Gastrocnemius medialis (tissue), 4 donors: ENCODE results near the gene URI1. TPM values are rescaled to one million over a fixed set of nuclear protein-coding genes. Genes with fewer than 3 reads are reported as not detected.

Source experiments
- ATAC-seq, 2 donors: fragments of 150-250 bp; one replicate each; pipeline ENCODE4 v1.9.1; 2016
- DNase-seq, 2 donors: peaks; one replicate each; pipeline ENCODE4 v3.0.0-alpha.2; 2019
- H3K27ac ChIP-seq, 4 donors: fragments of 200-600 bp; sonication (generic); 1 replicate in 1 of 4; 2 replicates in 3 of 4; pipeline ENCODE4 v1.5.1; 2016 to 2018; ENCODE audit warnings: mild to moderate bottlenecking in 2 of 4, moderate library complexity in 1 of 4
- H3K27me3 ChIP-seq, 3 donors: fragments of 200-600 bp; sonication (generic) in 2 of 3; 1 replicate in 1 of 3; 2 replicates in 2 of 3; pipeline versions ENCODE4 v1.5.1 to v1.6.0; 2016 to 2019; ENCODE audit warnings: mild to moderate bottlenecking in 1 of 3, moderate library complexity in 1 of 3
- H3K36me3 ChIP-seq, 2 donors: fragments of 200-600 bp; sonication (generic) in 1 of 2; one replicate each; pipeline ENCODE4 v1.5.1; 2017 to 2018
- H3K4me1 ChIP-seq, 2 donors: fragments of 200-600 bp; sonication (generic) in 1 of 2; one replicate each; pipeline ENCODE4 v1.5.1; 2016 to 2017; ENCODE audit warnings: mild to moderate bottlenecking in 2 of 2
- H3K4me3 ChIP-seq, 4 donors: fragments of 200-600 bp; sonication (generic) in 3 of 4; 1 replicate in 1 of 4; 2 replicates in 3 of 4; pipeline ENCODE4 v1.5.1; 2016 to 2019; ENCODE audit warnings: mild to moderate bottlenecking in 2 of 4
- H3K9me3 ChIP-seq, 3 donors: fragments of 200-600 bp; sonication (generic) in 2 of 3; 1 replicate in 1 of 3; 2 replicates in 2 of 3; pipeline ENCODE4 v1.5.1; 2016 to 2019
- CTCF ChIP-seq, 5 experiments: fragments of 450-650 bp in 3 of 5; fragments of 200-600 bp in 2 of 5; sonication (generic) in 2 of 5; IDR thresholded peaks in 4 of 5; conservative IDR thresholded peaks in 1 of 5; 1 replicate in 4 of 5; 2 replicates in 1 of 5; pipeline ENCODE4 v1.5.1; 2016 to 2019; ENCODE audit warnings: antibody characterized with exemption in 5 of 5, mild to moderate bottlenecking in 3 of 5, moderate library complexity in 3 of 5
- POLR2A ChIP-seq, 2 donors: fragments of 450-650 bp; IDR thresholded peaks; one replicate each; pipeline ENCODE4 v1.6.1; 2017; ENCODE audit warnings: antibody characterized with exemption in 2 of 2, mild to moderate bottlenecking in 2 of 2, moderate library complexity in 2 of 2
- in situ Hi-C, 4 donors: fragments of 200-750 bp; cut with MboI; loops; one replicate each; pipeline versions ENCODE4 v1.15.0 to v1.8.0; 2017; ENCODE audit warnings: low sequenced_read_pairs in 4 of 4
- intact Hi-C: fragments of 100-400 bp; cut with DNase I; formaldehyde crosslinking; loops from one replicate; pipeline ENCODE4 v1.15.1; 2023; ENCODE audit warnings: low total_unique reads
- total RNA-seq, 4 donors: library from RNA; depleted of rRNA; stranded (reverse); fragments of >200 nt; gene quantifications; one replicate each; pipeline versions ENCODE4 v1.1.0 to v1.2.3, GENCODE V29; 2016

Gene URI1
- total RNA-seq, 4 donors from 2014 or later: 37.4 to 84.1 (median 59.2) TPM

GRCh38 chr19:30044273-30045248 lies 102.5 kb downstream of the URI1 start:
- no peak for ATAC-seq
- DNase-seq: no peak
- in situ Hi-C loops: no loop called here
- H3K9me3 ChIP-seq: no peaks in the 10 kb centered on the region
- intact Hi-C loops: no loop called here
- no peaks in the 10 kb centered on the region for H3K27me3 ChIP-seq
- H3K4me3 ChIP-seq: no peak overlapping the region
- H3K4me1 ChIP-seq: no peaks in the 10 kb centered on the region
- H3K36me3 ChIP-seq: no peaks in the 10 kb centered on the region
- H3K27ac ChIP-seq: no peak overlapping the region
- TF ChIP-seq POLR2A (IDR thresholded peaks at IDR 0.05): no peak
- TF ChIP-seq CTCF (IDR thresholded peaks at IDR 0.05 in 4 of 5, conservative IDR thresholded peaks at IDR 0.05 in 1 of 5): no peak

- Histone ChIP-seq H3K4me1 (no peaks in the 10 kb centered on the region), H3K9me3 (no peaks in the 10 kb centered on the region), H3K27me3 (no peaks in the 10 kb centered on the region), H3K27ac (no peak overlapping the region), H3K4me3 (no peak overlapping the region), H3K36me3 (no peaks in the 10 kb centered on the region)
- in situ Hi-C loops (no loop called here), intact Hi-C loops (no loop called here)
- TF ChIP-seq POLR2A (IDR thresholded peaks at IDR 0.05) (no peak), CTCF (IDR thresholded peaks at IDR 0.05 in 4 of 5, conservative IDR thresholded peaks at IDR 0.05 in 1 of 5) (no peak)
- ATAC-seq (no peak), DNase-seq (no peak)
Measured at GRCh38 chr19:30046522-30046921, 104.5 kb downstream of the URI1 start.

- in situ Hi-C loops (no loop called here), intact Hi-C loops (no loop called here)
- Histone ChIP-seq H3K27me3 (no peaks in the 10 kb centered on the region), H3K27ac (no peak overlapping the region), H3K4me3 (no peak overlapping the region), H3K4me1 (no peaks in the 10 kb centered on the region), H3K36me3 (no peaks in the 10 kb centered on the region), H3K9me3 (no peaks in the 10 kb centered on the region)
- TF ChIP-seq POLR2A (IDR thresholded peaks at IDR 0.05): no peak
- no peak for DNase-seq
- ATAC-seq: no peak
Measured at GRCh38 chr19:30047432-30047831, 105.4 kb downstream of the URI1 start.

GRCh38 chr19:30049226-30049625 lies 107.2 kb downstream of the URI1 start:
- TF ChIP-seq POLR2A (IDR thresholded peaks at IDR 0.05): no peak
- no peak for TF ChIP-seq CTCF (IDR thresholded peaks at IDR 0.05 in 4 of 5, conservative IDR thresholded peaks at IDR 0.05 in 1 of 5)
- DNase-seq (no peak), ATAC-seq (no peak)
- in situ Hi-C loops (no loop called here), intact Hi-C loops (no loop called here)
- Histone ChIP-seq H3K36me3 (no peaks in the 10 kb centered on the region), H3K4me1 (no peaks in the 10 kb centered on the region), H3K27ac (no peak overlapping the region), H3K27me3 (no peaks in the 10 kb centered on the region), H3K4me3 (no peak overlapping the region), H3K9me3 (no peaks in the 10 kb centered on the region)

- H3K4me3 ChIP-seq: no peak overlapping the region
- no peaks in the 10 kb centered on the region for H3K9me3 ChIP-seq
- in situ Hi-C loops (no loop called here), intact Hi-C loops (no loop called here)
- ATAC-seq: no peak
- TF ChIP-seq POLR2A (IDR thresholded peaks at IDR 0.05) (no peak), CTCF (IDR thresholded peaks at IDR 0.05 in 4 of 5, conservative IDR thresholded peaks at IDR 0.05 in 1 of 5) (no peak)
- no peaks in the 10 kb centered on the region for H3K27me3 ChIP-seq
- no peak for DNase-seq
- H3K36me3 ChIP-seq: no peaks in the 10 kb centered on the region
- H3K4me1 ChIP-seq: no peaks in the 10 kb centered on the region
- H3K27ac ChIP-seq: no peak overlapping the region
Measured at GRCh38 chr19:30049846-30050667, 108.0 kb downstream of the URI1 start.
